ENCODE results near the gene MEOX2.

Gene MEOX2

GRCh38 chr7:15662451-15662850, 24.0 kb downstream of the MEOX2 start:
- no peak for DNase-seq (ENCODE audit: extremely low spot score)
- TF ChIP-seq SUZ12 (IDR thresholded peaks at IDR 0.05) (no peak), FOXK2 (IDR thresholded peaks at IDR 0.05) (no peak), BHLHE40 (IDR thresholded peaks at IDR 0.05; ENCODE audit: borderline replicate concordance) (no peak), TARDBP (IDR thresholded peaks at IDR 0.05) (no peak), HDGF (IDR thresholded peaks at IDR 0.05; ENCODE audit: borderline replicate concordance) (no peak), FOXM1 (IDR thresholded peaks at IDR 0.05; ENCODE audit: borderline replicate concordance) (no peak), NFRKB (IDR thresholded peaks at IDR 0.05) (no peak), SP1 (IDR thresholded peaks at IDR 0.05) (no peak), PKNOX1 (IDR thresholded peaks at IDR 0.05) (no peak), ZNF384 (IDR thresholded peaks at IDR 0.05) (no peak), ARNT (IDR thresholded peaks at IDR 0.05) (no peak), ELF4 (IDR thresholded peaks at IDR 0.05) (no peak)
- CTCF ChIA-PET: no interaction called here
- POLR2A ChIA-PET: no interaction called here

- ChIA-PET POLR2A (no interaction called here), CTCF (no interaction called here)
- TF ChIP-seq SUZ12 (IDR thresholded peaks at IDR 0.05): no peak
- TF ChIP-seq L3MBTL2 (conservative IDR thresholded peaks at IDR 0.05): no peak
- no peak for TF ChIP-seq FOXA1 (IDR thresholded peaks at IDR 0.05)
- TF ChIP-seq SP1 (IDR thresholded peaks at IDR 0.05): no peak
- TF ChIP-seq CTBP1 (IDR thresholded peaks at IDR 0.05; ENCODE audit: borderline replicate concordance): no peak
- no peak for TF ChIP-seq ZNF384 (IDR thresholded peaks at IDR 0.05)
- no peak for TF ChIP-seq BHLHE40 (IDR thresholded peaks at IDR 0.05; ENCODE audit: borderline replicate concordance)
- TF ChIP-seq PKNOX1 (IDR thresholded peaks at IDR 0.05): no peak
- TF ChIP-seq TARDBP (IDR thresholded peaks at IDR 0.05): no peak
- DNase-seq (ENCODE audit: extremely low spot score): no peak
These were observed 28.2 kb downstream of the MEOX2 start for GRCh38 chr7:15658247-15658646.

- ChIA-PET CTCF (no interaction called here), POLR2A (no interaction called here)
- no peak for DNase-seq (ENCODE audit: extremely low spot score)
- TF ChIP-seq TARDBP (IDR thresholded peaks at IDR 0.05): no peak
- 0 out of 2 replicates have a peak, but pooled peaks have one; percentile 18 for TF ChIP-seq PKNOX1 (IDR thresholded peaks at IDR 0.05)
These were observed 33.6 kb downstream of the MEOX2 start for GRCh38 chr7:15652776-15653290.

GRCh38 chr7:15651693-15652092, 34.8 kb downstream of the MEOX2 start:
- no peak for DNase-seq (ENCODE audit: extremely low spot score)
- CTCF ChIA-PET: no interaction called here
- TF ChIP-seq LEF1 (IDR thresholded peaks at IDR 0.05; ENCODE audit: borderline replicate concordance): no peak
- no peak for TF ChIP-seq FOXA1 (IDR thresholded peaks at IDR 0.05)
- no peak for TF ChIP-seq CTBP1 (IDR thresholded peaks at IDR 0.05; ENCODE audit: borderline replicate concordance)
- no peak for TF ChIP-seq L3MBTL2 (conservative IDR thresholded peaks at IDR 0.05)
- TF ChIP-seq ARNT (IDR thresholded peaks at IDR 0.05): no peak
- no peak for TF ChIP-seq ZNF384 (IDR thresholded peaks at IDR 0.05)
- TF ChIP-seq TARDBP (IDR thresholded peaks at IDR 0.05): no peak
- POLR2A ChIA-PET: no interaction called here

- ChIA-PET POLR2A (no interaction called here), CTCF (no interaction called here)
- DNase-seq (ENCODE audit: extremely low spot score): no peak
- TF ChIP-seq SUZ12 (IDR thresholded peaks at IDR 0.05) (no peak), CTBP1 (IDR thresholded peaks at IDR 0.05; ENCODE audit: borderline replicate concordance) (no peak), LEF1 (IDR thresholded peaks at IDR 0.05; ENCODE audit: borderline replicate concordance) (no peak), ARNT (IDR thresholded peaks at IDR 0.05) (no peak), BHLHE40 (IDR thresholded peaks at IDR 0.05; ENCODE audit: borderline replicate concordance) (no peak), ZNF384 (IDR thresholded peaks at IDR 0.05) (no peak), PKNOX1 (IDR thresholded peaks at IDR 0.05) (no peak), FOXK2 (IDR thresholded peaks at IDR 0.05) (no peak), NFRKB (IDR thresholded peaks at IDR 0.05) (no peak), FOXA1 (IDR thresholded peaks at IDR 0.05) (no peak)
These were observed 35.7 kb downstream of the MEOX2 start for GRCh38 chr7:15650787-15651186.

- peak; percentile 11 for DNase-seq (ENCODE audit: extremely low spot score)
- ChIA-PET CTCF (interaction anchor here (1.3 kb wide), 1 partner anchor 73 kb away, joined by 3 read pairs; no protein-coding TSS in a partner anchor), POLR2A (no interaction called here)
- TF ChIP-seq PKNOX1 (IDR thresholded peaks at IDR 0.05): peak; percentile 86
- no peak for TF ChIP-seq HDGF (IDR thresholded peaks at IDR 0.05; ENCODE audit: borderline replicate concordance)
These were observed 38.0 kb downstream of the MEOX2 start for GRCh38 chr7:15648461-15648961.

Measured in HEK293T (cell line).